GM21515 (cell line): ENCODE data around the gene OAT.

Experiments used
- ATAC-seq: cut with Tn5 transposase; IDR thresholded peaks from one replicate; pipeline ENCODE4 v1.9.1; 2021; ENCODE audit not compliant: unreplicated experiment

The OAT gene

DNA sequence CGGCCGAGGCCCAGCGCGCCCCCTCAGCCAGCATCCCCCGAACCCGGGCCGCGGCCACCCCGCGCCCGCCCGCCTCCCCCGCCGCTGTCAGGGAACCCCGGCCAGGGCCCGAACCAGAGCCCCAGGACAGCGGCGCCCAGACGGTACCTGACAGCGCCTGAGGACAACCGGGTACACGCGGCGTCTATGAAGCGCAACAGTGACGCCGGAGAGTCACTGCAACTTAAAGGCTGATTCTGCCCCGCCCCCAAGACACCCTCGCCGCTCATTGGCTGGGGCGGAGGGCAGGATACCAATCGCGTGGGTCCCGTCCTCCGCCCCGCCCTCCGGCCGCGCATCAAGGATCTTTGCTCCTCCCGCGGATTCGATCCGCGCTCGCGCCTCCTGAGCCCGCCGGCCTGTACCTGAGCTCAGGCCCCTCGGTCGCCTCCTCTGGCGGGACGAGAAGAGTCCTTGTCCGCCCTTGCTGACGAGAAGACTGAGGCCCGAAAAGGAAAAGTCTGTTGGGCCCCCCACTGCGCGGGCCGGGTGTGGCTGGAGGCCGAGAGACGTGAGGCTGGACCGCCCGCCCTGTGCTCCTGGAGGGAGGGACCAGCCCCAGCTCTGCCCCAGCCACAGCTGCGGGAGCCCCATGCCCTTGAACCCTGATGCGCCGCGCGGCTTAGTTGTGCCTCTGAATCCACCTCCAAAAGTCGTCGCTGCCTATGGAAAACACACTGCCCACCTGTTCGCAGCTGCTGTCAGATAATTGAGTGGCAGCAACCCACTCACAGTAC is at the start of gene OAT:
Gene OAT, minus strand, starts transcription at position 198 of the 776 bp plus-strand sequence. CDS start 6,752 bp downstream, outside the sequence.
- ATAC-seq, result peak; percentile 97

DNA sequence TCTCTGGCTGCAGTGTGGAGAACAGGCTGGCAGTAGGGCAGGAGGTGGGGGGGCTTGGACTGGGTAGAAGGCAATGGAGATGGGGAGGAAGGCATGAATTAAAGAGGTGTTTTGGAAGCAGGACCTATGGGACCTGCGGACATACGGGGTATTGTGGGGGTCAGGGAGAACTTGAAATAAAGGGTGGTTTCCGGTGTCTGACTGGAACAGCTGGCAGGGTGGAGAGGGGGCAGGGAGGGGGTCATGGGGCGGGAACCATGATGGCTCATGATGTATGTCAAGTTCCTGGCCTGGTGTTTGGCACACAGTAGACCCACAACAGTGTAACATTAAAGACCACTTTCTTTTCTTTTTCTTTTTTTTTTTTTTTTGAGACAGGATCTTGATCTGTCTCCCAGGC is 48.4 kb upstream of the OAT start:
- no peak for ATAC-seq

GRCh38 chr10:124465777-124466488 is 47.2 kb upstream of the OAT start:
- ATAC-seq, result no peak

DNA sequence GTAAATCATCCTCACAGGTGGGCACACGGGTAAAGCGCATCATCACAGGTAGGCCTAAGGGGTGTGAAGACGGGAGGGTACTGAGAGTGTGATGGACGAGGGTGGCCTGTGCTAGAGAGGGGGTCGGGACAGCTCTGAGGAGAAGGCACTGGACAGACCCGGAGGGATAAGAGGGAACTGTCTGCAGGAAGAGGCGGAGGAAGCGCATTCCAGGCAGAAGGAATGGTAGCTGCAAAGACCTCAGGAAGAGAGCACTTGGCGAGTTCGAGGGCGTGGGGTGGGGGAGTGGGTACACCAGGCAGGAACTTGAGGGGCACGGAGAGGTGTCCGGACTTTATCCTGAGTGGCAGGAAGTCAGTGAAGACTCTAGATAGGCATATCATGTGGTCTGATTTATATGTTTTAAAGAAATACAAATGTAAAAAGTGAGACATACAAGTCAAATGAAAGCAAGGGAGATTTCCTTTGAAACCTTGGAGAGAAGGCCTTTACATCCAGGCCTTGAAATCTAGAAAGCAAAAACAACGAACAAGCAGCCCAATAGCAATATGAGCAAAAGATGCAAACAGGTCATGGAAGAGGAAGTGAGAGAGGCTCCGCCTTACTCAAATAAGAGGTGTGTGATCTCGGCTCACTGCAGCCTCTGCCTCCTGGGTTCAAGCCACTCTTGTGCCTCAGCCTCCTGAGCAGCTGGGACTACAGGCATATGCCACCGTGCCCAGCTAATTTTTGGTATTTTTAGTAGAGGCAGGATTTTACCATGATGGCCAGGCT is 46.5 kb upstream of the OAT start:
- peak; percentile 50 for ATAC-seq

- no peak for ATAC-seq
These were observed 45.6 kb upstream of the OAT start for GRCh38 chr10:124464028-124464965.

GRCh38 chr10:124462348-124462695 is 43.6 kb upstream of the OAT start:
- no peak for ATAC-seq

DNA sequence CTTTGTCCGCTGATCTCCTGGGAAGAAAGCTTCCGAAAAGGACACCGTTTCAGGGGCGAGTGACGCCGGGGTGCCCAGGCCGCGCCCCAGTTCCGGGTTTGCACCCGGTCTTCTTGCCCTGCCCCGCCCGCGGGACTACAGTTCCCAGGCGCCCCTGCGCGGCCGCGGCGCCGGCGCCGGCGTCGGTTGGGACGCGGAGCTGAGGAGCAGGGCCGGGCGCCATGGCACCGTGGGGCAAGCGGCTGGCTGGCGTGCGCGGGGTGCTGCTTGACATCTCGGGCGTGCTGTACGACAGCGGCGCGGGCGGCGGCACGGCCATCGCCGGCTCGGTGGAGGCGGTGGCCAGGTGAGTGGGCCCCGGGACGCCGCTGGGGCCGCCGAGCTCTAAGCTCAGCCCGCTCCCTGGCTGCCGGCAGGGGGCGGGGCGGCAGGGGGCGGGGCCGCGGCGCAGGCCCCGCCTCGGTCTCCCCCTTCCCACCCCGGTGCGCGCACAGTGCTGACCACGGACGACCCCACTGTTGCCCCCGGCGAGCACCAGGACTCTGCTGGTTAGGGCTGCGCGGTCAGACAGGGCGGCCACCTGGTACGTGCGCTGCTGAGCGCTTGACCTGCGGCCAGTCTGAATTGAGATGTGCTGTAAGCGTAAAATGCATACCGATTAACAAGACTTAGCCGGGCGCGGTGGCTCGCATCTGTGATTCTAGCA is 43.1 kb upstream of the OAT start, which contains the start of gene LHPP:
Gene LHPP, plus strand, starts transcription at position 182 of the 706 bp plus-strand sequence. Its CDS starts 40 bp downstream, at position 222.
- ATAC-seq, result peak; percentile 95

DNA sequence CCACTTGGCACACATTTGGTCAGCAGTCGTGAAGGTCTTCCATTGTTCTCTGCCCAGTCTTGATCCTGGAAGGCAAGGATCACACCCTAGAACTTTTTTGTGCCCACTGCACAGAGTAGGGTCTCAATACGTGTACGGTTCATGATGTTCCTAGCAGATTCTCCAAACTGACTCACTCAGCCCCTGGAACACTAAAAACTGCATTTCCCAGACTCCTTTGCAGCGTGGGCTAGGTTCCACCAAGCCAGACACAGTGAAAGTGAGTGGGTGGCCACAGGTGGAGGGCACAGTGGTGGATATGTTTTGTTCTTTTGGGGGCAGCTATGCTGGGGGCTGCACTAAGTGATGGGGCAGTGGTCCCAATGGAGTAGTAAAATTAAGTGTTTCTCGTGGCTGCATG is 41.4 kb upstream of the OAT start:
- ATAC-seq, result no peak

DNA sequence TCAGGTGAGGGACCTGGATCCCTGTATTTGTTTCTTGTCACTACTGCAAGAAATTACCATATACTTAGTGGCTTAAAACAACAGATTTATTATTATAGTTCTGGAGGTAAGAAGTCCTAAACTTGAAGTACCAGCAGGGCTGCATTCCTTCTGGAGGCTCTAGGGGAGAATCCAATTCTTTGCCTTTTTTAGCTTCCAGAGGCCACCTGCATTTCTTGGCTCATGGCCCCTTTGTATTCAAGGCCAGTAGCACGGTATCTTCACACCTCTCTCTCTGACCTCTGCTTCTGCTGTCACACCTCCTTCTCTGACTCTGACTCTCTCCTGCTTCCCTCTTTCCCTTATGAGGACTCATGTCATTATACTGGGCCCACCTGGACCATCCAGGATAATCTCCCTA is 40.7 kb upstream of the OAT start:
- ATAC-seq, result no peak

- no peak for ATAC-seq
These were observed 40.2 kb upstream of the OAT start for GRCh38 chr10:124458889-124459288.

DNA sequence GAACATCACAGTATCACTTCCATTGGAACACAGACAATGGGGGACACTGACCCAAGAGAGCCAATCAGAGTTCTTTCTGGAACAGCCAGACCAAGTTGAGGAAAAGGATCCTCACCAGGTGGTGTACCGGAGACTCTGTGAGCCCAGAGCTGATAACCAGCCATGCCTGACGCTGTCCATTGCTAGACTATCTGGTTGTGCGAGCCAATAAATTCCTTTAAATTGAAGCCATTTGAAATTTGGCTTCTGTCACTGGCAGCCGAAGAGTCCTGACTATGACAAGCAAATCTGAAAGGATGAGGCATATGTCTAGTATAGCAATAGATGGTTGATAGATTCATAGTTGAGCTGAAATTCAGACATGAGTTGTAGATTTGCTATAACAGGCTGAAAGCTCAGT is 39.8 kb upstream of the OAT start:
- no peak for ATAC-seq

DNA sequence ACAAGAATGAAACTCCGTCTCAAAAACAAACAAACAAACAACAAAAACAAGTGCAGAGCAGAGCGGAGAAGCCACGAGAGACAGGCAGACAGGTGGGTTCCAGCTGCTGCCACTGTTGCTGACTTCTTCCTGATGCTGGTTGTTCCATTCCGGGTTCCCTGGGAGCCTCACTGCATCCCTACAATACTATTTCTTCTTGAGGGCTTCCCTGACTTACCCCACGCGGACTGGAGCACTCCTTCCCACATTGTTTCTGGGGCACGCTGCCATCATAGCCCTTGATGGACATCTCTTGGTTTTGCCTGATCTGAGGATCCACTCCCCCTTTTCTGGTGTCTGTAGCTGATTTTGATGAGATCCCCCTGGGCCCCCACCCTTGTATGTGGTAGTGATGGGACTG is 36.7 kb upstream of the OAT start:
- ATAC-seq, result no peak

- ATAC-seq, result no peak
These were observed 35.4 kb upstream of the OAT start for GRCh38 chr10:124453960-124454610.

DNA sequence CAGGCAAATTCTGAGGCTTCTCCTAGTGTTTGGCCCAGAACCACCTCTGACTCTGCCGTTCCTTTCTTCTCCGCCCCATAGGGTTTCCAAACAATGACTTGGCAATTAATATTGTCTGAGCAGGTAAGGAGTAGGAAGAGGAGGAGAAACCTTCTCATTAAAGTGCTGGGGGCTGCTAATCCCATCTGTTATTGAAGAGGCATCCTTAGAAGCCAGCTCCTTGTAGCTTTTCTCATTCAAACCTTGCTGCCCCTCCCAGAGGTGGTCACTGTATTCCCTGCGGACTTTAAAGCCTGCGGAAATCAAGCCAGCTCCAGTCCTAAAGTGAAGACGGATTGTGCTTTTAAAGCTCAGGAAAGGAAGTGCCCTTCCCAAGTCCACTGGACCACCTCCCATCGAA is 32.6 kb upstream of the OAT start:
- ATAC-seq, result no peak

DNA sequence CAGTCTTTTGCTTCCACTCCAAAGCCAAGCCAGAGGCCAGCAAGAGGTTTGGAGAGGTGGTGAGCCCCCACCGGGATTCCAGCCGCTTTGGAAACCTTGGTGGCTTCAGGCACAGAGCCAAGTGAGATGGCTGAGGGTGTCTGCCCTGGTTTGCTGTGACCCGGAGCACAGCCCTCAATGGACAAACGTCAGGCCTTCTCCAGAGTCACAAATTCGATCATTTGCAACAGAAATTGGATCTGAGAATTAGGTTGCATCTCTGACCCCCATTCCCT is 32.0 kb upstream of the OAT start:
- no peak for ATAC-seq

DNA sequence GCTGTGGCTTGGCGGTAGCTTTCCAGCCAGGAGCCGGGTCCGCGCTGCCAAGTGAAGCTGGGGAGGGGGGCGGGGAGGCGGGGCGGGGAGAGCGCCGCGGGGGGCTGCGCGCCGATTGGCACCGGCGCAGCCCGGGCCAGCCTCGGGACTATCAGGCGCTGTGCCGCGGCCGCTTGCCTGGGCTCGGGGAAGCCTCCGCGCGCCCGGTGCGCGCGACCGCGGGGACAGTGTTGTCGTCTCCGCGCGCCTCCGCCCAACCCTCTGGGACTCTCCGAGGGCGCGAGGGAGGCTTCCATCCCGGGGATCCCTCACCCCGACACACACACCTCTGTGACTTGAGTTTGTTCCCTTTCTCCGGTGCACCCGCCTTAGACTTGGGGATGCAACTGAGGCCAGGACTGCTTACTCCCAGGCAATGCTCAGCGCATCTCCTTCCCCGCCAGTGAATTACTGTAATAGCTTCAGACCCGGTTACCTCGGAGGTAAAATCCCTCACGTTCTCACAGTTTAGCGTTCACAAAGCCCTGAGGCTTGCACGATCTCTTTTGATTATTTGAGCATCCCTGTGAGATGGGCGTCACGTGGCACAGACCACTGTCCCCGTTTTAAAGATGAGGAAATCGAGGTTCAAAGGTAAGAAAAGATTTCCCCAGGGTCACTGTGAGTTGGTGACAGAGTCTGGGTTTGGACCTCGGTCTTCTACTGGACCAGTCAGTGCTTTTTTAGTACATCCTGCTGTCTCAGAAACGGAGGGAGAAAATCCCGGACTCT is 31.5 kb upstream of the OAT start, which contains the start of gene NKX1-2:
Gene NKX1-2, minus strand, starts transcription at position 24 of the 771 bp plus-strand sequence. CDS start 92 bp downstream, outside the sequence.
- no peak for ATAC-seq

- ATAC-seq, result no peak
These were observed 30.7 kb upstream of the OAT start for GRCh38 chr10:124449170-124450011.

GRCh38 chr10:124448696-124449169 is 30.0 kb upstream of the OAT start:
- ATAC-seq, result no peak
